ENCODE results near the gene CISD1. TPM values are rescaled to one million over a fixed set of nuclear protein-coding genes. Genes with fewer than 3 reads are reported as not detected.

The CISD1 gene
- total and polyA plus RNA-seq, 10 of the 15 experiments (the other 5 are each of a cell fraction or from before 2014, with no cell fraction given), result 23.0 to 162 (median 58.5) TPM

DNA sequence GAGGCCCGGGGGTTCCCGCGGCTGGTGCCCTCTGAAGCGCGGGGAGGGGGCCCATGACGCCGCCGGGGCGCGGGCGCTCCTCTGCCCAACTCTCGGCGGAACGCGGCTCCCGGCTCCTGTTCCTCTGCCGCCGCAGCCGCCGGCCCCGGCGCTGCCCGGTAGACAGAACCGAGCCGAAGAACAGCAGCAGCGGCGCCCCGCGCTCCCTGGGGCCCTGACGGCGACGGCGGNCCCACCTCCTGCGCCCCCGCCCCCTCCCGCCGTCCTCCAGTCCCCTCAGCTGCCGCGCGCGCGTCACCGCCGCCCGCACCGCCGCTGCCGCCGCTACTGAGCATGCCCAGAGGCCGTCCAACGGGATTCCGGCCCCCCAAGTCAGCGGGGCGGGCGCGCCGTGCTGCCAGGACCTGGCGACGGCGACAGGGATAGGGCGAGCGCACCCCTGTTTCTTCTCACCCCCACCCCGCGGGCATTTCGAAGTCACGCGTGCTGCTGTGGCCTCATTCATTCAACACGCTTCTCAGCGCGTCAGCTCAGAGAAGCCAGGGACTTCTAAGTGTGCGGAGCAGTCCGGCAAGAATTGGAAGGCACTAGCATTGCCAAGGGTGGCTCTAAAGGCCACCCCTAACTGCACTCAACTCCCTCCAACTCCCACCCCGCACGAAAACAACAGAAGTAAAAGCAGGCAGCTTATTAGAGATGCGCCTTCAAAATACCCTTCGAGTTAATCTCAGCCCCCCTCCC lies 1.1 kb upstream of the CISD1 start, which contains the start of gene IPMK (continued):
- TF ChIP-seq, protein P1, sequence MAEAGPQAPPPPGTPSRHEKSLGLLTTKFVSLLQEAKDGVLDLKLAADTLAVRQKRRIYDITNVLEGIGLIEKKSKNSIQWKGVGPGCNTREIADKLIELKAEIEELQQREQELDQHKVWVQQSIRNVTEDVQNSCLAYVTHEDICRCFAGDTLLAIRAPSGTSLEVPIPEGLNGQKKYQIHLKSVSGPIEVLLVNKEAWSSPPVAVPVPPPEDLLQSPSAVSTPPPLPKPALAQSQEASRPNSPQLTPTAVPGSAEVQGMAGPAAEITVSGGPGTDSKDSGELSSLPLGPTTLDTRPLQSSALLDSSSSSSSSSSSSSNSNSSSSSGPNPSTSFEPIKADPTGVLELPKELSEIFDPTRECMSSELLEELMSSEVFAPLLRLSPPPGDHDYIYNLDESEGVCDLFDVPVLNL (IDR thresholded peaks at IDR 0.05; ENCODE audit: low read depth, low read length), result peak; percentile 96
- TF ChIP-seq, protein P2, sequence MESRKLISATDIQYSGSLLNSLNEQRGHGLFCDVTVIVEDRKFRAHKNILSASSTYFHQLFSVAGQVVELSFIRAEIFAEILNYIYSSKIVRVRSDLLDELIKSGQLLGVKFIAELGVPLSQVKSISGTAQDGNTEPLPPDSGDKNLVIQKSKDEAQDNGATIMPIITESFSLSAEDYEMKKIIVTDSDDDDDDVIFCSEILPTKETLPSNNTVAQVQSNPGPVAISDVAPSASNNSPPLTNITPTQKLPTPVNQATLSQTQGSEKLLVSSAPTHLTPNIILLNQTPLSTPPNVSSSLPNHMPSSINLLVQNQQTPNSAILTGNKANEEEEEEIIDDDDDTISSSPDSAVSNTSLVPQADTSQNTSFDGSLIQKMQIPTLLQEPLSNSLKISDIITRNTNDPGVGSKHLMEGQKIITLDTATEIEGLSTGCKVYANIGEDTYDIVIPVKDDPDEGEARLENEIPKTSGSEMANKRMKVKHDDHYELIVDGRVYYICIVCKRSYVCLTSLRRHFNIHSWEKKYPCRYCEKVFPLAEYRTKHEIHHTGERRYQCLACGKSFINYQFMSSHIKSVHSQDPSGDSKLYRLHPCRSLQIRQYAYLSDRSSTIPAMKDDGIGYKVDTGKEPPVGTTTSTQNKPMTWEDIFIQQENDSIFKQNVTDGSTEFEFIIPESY (IDR thresholded peaks at IDR 0.05), result no peak
- TF ChIP-seq, protein P3, sequence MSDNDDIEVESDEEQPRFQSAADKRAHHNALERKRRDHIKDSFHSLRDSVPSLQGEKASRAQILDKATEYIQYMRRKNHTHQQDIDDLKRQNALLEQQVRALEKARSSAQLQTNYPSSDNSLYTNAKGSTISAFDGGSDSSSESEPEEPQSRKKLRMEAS (IDR thresholded peaks at IDR 0.05; ENCODE audit: low read depth, low read length), result peak; percentile 96
- TF ChIP-seq TCF3 (IDR thresholded peaks at IDR 0.05; ENCODE audit: borderline replicate concordance, insufficient read depth, low read depth, low read length), result no peak
- peak; percentile 48 for TF ChIP-seq NRF1 (conservative IDR thresholded peaks at IDR 0.05; ENCODE audit: low read depth, low read length)
- TF ChIP-seq BMI1 (IDR thresholded peaks at IDR 0.05; ENCODE audit: borderline replicate concordance), result no peak
- no peak for TF ChIP-seq SIX5 (IDR thresholded peaks at IDR 0.05; ENCODE audit: low read depth, low read length, severe bottlenecking)
- no peak for TF ChIP-seq MYB (IDR thresholded peaks at IDR 0.05; ENCODE audit: borderline replicate concordance, low read depth, low read length)
- TF ChIP-seq, protein P4, sequence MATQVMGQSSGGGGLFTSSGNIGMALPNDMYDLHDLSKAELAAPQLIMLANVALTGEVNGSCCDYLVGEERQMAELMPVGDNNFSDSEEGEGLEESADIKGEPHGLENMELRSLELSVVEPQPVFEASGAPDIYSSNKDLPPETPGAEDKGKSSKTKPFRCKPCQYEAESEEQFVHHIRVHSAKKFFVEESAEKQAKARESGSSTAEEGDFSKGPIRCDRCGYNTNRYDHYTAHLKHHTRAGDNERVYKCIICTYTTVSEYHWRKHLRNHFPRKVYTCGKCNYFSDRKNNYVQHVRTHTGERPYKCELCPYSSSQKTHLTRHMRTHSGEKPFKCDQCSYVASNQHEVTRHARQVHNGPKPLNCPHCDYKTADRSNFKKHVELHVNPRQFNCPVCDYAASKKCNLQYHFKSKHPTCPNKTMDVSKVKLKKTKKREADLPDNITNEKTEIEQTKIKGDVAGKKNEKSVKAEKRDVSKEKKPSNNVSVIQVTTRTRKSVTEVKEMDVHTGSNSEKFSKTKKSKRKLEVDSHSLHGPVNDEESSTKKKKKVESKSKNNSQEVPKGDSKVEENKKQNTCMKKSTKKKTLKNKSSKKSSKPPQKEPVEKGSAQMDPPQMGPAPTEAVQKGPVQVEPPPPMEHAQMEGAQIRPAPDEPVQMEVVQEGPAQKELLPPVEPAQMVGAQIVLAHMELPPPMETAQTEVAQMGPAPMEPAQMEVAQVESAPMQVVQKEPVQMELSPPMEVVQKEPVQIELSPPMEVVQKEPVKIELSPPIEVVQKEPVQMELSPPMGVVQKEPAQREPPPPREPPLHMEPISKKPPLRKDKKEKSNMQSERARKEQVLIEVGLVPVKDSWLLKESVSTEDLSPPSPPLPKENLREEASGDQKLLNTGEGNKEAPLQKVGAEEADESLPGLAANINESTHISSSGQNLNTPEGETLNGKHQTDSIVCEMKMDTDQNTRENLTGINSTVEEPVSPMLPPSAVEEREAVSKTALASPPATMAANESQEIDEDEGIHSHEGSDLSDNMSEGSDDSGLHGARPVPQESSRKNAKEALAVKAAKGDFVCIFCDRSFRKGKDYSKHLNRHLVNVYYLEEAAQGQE (IDR thresholded peaks at IDR 0.05; ENCODE audit: low read depth, low read length), result 0 out of 2 replicates have a peak, but pooled peaks have one; percentile 9
- 0 out of 4 replicates have a peak, but pooled peaks of 1 of the 2 experiments have one; percentile 6 for TF ChIP-seq SRF (IDR thresholded peaks at IDR 0.05; ENCODE audit: low read depth in 2 of 2, low read length in 2 of 2)
- TF ChIP-seq, protein P5, sequence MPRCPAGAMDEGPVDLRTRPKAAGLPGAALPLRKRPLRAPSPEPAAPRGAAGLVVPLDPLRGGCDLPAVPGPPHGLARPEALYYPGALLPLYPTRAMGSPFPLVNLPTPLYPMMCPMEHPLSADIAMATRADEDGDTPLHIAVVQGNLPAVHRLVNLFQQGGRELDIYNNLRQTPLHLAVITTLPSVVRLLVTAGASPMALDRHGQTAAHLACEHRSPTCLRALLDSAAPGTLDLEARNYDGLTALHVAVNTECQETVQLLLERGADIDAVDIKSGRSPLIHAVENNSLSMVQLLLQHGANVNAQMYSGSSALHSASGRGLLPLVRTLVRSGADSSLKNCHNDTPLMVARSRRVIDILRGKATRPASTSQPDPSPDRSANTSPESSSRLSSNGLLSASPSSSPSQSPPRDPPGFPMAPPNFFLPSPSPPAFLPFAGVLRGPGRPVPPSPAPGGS (IDR thresholded peaks at IDR 0.05; ENCODE audit: borderline replicate concordance, insufficient read depth, low read depth, low read length, poor library complexity, severe bottlenecking), result no peak
- TF ChIP-seq BHLHE40 (IDR thresholded peaks at IDR 0.05; ENCODE audit: borderline replicate concordance in 1 of 2, low read depth in 2 of 2, low read length in 1 of 2), result peak; percentile 78 to 91; a peak in 3 of 4 replicates
- TF ChIP-seq MTA2 (IDR thresholded peaks at IDR 0.05; ENCODE audit: low read depth), result peak; percentile 28; the same call in 1 of the 2 replicates
- TF ChIP-seq TARDBP (IDR thresholded peaks at IDR 0.05; ENCODE audit: borderline replicate concordance), result no peak
- TF ChIP-seq CHD2 (IDR thresholded peaks at IDR 0.05; ENCODE audit: borderline replicate concordance, low read depth, low read length), result peak; percentile 62; the same call in 1 of the 2 replicates
- peak; percentile 12; the same call in 1 of the 2 replicates for TF ChIP-seq PML (IDR thresholded peaks at IDR 0.05; ENCODE audit: low read length)

Measured in GM12878 (cell line).